GM12873 (cell line): ENCODE data around the gene CGNL1.

ENCODE experiments used
- TF ChIP-seq, protein P1 (sequence below): IDR thresholded peaks from 2 replicates; pipeline ENCODE4 v1.5.1; 2012; ENCODE audit warnings: low read depth, mild to moderate bottlenecking, moderate library complexity, low read length, control low read depth; ENCODE audit not compliant: insufficient read depth; ENCODE audit errors: missing control alignments

Gene CGNL1

DNA sequence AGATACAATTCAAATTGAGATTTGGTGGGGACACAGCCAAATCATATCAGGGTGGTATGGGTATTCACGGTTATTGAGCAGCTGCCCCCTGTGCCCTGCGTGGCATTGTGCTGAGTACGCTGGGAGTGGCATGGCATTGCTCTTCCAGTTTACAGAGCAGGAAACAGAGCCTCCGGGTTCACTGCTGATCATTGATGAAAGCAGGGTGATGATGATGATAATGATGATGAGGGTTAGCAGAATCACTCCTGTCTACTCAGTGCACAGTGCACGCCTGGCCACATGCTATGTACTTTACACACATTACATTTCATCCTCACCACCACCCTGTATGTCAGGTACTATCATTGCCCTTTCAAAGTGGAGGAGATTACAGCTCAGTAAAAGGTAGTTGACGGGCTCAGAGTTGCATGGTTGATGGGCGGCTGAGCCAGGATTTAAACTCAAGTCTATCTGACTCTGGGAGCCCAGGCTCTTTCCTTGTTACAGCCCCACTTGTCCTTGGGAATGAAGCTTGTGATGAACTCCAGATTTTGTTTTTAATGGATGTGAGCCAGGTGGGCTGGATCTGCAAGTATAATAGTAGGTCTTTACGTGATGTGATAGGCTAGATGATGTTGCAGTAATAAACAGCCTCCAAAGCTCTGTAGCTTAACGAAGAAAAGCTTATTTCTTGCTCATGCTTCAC lies 127.8 kb downstream of the CGNL1 start:
- TF ChIP-seq, protein P1, sequence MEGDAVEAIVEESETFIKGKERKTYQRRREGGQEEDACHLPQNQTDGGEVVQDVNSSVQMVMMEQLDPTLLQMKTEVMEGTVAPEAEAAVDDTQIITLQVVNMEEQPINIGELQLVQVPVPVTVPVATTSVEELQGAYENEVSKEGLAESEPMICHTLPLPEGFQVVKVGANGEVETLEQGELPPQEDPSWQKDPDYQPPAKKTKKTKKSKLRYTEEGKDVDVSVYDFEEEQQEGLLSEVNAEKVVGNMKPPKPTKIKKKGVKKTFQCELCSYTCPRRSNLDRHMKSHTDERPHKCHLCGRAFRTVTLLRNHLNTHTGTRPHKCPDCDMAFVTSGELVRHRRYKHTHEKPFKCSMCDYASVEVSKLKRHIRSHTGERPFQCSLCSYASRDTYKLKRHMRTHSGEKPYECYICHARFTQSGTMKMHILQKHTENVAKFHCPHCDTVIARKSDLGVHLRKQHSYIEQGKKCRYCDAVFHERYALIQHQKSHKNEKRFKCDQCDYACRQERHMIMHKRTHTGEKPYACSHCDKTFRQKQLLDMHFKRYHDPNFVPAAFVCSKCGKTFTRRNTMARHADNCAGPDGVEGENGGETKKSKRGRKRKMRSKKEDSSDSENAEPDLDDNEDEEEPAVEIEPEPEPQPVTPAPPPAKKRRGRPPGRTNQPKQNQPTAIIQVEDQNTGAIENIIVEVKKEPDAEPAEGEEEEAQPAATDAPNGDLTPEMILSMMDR, result no peak

DNA sequence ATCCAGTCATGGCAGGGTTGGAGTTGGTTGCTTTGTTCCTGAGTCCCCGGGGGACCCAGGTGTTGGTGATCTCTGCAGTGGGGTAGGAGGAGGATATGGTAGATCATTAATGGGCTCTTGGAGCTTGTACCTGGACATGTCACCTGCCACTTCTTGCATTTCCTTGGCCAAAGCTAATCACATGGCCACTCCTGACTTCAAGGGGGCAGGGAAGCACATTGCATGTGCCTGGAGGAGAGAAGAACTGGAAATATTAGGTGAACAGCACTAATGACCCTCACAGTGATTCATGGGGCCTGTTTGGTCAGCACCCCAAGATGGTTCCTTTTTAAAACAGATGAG lies 128.3 kb downstream of the CGNL1 start:
- TF ChIP-seq, protein P1, result no peak

DNA sequence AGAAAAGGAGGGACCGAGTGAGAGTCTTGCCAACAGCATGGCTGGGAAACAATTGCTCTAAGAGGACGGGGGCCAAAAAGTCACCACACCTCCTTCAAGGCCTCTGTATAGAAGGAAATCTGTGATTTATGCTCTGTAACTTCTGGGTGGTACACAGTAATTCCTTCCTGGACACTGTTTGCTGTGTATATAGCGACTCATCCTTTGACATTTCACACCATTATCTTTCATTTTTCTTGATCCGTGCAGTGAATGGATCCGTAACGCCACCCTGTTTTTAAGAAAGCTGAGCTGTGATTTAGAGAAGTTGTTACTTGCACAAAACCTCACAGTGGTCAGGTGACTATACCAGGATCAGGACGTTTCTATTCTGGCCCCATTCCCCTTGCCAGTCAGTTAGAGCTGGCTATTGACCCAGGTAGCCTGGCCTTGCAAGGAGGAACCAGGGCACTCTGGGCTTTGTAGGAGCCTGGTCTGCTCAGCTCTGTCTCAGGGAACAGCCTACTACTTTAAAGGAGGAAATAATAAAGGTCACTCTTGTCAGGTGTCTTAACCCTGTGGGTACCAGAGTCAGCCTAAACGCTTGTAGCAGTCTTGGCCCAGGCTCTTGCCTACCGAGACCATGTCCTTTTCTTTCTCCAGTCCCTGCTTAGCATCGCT lies 128.9 kb downstream of the CGNL1 start:
- TF ChIP-seq, protein P1, result no peak

DNA sequence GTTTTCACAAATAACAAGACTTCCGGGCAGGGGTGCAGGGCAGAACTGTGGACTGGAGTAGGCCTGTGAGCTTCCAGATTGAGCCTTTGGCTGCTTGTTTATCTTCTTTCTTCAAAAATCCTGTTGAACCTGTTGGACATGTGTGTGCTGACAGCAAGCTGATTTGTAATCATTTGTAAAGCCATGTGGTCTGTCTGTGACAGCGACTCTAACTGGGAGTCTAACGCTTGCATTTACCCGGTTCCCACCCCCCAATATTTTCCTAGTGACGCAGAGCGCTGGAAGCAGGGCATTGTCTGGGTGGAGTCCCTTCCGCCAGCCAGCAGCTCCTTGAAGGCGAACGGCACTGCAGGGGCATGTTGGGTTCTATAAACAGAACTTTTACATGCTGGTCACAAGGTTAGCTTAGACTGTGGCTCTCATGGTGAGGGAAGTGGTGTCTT lies 129.7 kb downstream of the CGNL1 start:
- TF ChIP-seq, protein P1, result no peak

DNA sequence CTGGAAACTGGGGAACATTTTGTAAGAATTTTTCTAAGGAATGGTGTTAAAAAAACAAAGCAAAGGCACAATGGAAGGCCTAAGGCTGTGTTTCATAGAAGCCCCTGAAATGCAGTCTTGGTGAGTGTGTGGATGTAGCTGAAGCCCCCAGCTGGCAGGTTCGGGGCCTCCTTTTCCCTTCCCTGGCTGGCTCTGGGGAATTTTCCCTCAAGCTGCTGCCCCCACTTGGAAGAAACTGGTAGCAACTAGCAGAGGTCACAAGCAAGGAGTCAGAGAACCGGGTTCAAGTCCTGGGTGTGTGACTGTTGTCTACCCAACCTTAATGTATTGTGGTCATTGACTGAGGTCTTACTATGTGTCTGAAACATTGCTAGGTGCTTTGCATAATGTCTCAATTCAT lies 130.1 kb downstream of the CGNL1 start:
- TF ChIP-seq, protein P1, result no peak

DNA sequence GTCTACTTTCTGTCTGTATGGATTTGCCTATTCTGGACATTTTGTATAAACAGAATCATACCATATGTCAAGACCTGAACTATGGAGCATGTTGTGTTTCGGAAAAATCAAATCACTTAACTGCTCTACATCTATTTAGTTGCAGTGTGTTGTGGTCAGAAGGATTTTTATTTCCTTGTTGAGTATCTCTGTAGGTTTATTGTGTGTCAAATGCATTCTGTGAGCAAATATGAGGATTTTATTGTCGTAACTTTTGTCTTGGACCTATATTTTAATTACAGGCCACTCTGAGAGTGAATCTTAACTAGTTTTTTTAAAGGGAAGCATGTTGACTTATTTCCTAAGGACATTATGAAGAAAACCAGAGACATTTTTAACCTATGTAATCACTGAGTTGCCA lies 130.8 kb downstream of the CGNL1 start:
- TF ChIP-seq, protein P1, result no peak

DNA sequence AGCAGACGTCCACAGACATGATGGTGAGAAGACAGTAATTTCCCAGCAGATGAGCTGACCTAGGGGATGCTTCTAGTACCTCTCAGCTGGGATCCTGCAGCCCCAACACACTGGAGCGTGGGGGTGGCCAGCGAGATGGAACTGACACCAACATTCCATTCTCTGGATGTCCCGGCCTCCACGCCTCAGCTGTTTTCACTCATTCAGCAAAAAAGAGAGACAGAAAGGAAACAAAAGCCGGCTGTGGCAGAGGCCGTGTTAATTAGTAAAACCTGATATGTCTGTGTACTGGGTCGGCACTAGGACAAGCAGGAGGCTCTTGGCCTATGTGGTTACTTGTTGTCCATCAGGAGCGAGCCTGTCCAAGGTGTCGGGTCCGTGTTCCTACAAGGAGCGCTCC lies 132.8 kb downstream of the CGNL1 start:
- TF ChIP-seq, protein P1, result no peak
